MCF 10A (cell line): ENCODE measurements around the gene ELL3. TPM values are rescaled to one million over a fixed set of nuclear protein-coding genes. Genes with fewer than 3 reads are reported as not detected.
"Not testable (repeated sequence)": the region's sequence is repeated elsewhere in the genome, so short reads cannot be mapped to it uniquely, and the experiment has no call there.

Source experiments
- Bru-seq: library from RNA; stranded (reverse); fragments of 400-500 nt; gene quantifications from one replicate; lab custom pipeline; 2021; lab: Mats Ljungman, UMichigan
- BruChase-seq, 2 experiments: library from RNA; stranded (reverse); fragments of 400-500 nt; gene quantifications; one replicate each; lab custom pipeline; 2021; lab: Mats Ljungman, UMichigan
- BruUV-seq: library from RNA; stranded (reverse); fragments of 400-500 nt; replicated peaks from 2 replicates; lab custom pipeline; 2021; lab: Mats Ljungman, UMichigan
- CTCF ChIA-PET: fragments of 300-600 bp; sonication (Branson Sonifier 250); formaldehyde crosslinking; extraction: SDS; loops from one replicate; lab custom pipeline; 2021; ENCODE audit warnings: antibody characterized with exemption, inconsistent platforms; lab: Yijun Ruan, JAX
- POLR2A ChIA-PET: fragments of 300-600, 350-650 bp; sonication (Branson Sonifier 250); formaldehyde crosslinking; extraction: SDS; loops from one replicate; lab custom pipeline; 2020; ENCODE audit warnings: antibody characterized with exemption, inconsistent platforms; lab: Yijun Ruan, JAX
- DNase-seq: peaks from one replicate; pipeline ENCODE4 v3.0.0-alpha.2; 2018; ENCODE audit not compliant: unreplicated experiment
- H3K27ac Mint-ChIP-seq: one replicate; pipeline ENCODE4 v1.8.0; 2022; ENCODE audit warnings: mild to moderate bottlenecking, low read depth, mixed read lengths; ENCODE audit not compliant: unreplicated experiment
- H3K27me3 Mint-ChIP-seq: one replicate; pipeline ENCODE4 v1.8.0; 2022; ENCODE audit warnings: mixed read lengths; ENCODE audit not compliant: insufficient read depth, unreplicated experiment
- H3K36me3 Mint-ChIP-seq: one replicate; pipeline ENCODE4 v1.8.0; 2022; ENCODE audit warnings: mild to moderate bottlenecking, moderate library complexity, mixed read lengths; ENCODE audit not compliant: insufficient read depth, unreplicated experiment
- H3K4me1 Mint-ChIP-seq: one replicate; pipeline ENCODE4 v1.8.0; 2022; ENCODE audit warnings: mixed read lengths; ENCODE audit not compliant: insufficient read depth, unreplicated experiment
- H3K4me3 Mint-ChIP-seq: one replicate; pipeline ENCODE4 v1.8.0; 2022; ENCODE audit warnings: mild to moderate bottlenecking, moderate library complexity, mixed read lengths; ENCODE audit not compliant: unreplicated experiment
- H3K9me3 Mint-ChIP-seq: one replicate; pipeline ENCODE4 v1.8.0; 2022; ENCODE audit warnings: mixed read lengths; ENCODE audit not compliant: unreplicated experiment
- intact Hi-C: fragments of 100-400 bp; cut with micrococcal nuclease; formaldehyde crosslinking; loops from 2 replicates; pipeline ENCODE4 v1.14.1; 2022
- long read RNA-seq: library from polyadenylated mRNA; stranded (forward); transcript quantifications from one replicate; pipeline ENCODE4 v2.0.0, GENCODE V29; 2022
- total RNA-seq: library from RNA; stranded (reverse); gene quantifications from 2 replicates; pipeline ENCODE4 v1.2.3, GENCODE V29; 2022
- TF ChIP-seq, protein P1 (sequence below): fragments of 200-600 bp; IDR thresholded peaks from one replicate; pipeline ENCODE4 v1.8.0; 2022; ENCODE audit warnings: antibody characterized with exemption, mild to moderate bottlenecking; ENCODE audit not compliant: unreplicated experiment

ELL3 gene
- total RNA-seq (0.61 and 0.86 TPM in 2 replicates), Bru-seq, nascent RNA (percentile 9 among the genes with signal in this experiment), BruChase-seq, experiment 1, labeled RNA remaining after a 6-hour chase (percentile 4 among the genes with signal in this experiment), BruChase-seq, experiment 2, labeled RNA remaining after a 2-hour chase (not detected)
- long read RNA-seq, partial matches to known transcripts: 0 of 3 reads
- long read RNA-seq, other reads (novel, unspliced or antisense): 2 of 3 reads

- intact Hi-C loops: loop anchor here (1.0 kb wide), 1 partner anchor 335 kb away; no protein-coding TSS in a partner anchor
- ChIA-PET POLR2A (interaction anchor here (1.0 to 7.9 kb wide), 14 partner anchors 9 to 336 kb away, joined by 3 to 162 read pairs (median 8); partner anchors contain the start of genes HYPK, MFAP1, PDIA3 and SERF2), CTCF (interaction anchor here (0.5 to 4.5 kb wide), 10 partner anchors 10 to 317 kb away, joined by 3 to 40 read pairs (median 4); partner anchors contain the start of genes MFAP1 and SERF2)
- BruUV-seq: no TSS peak
- TF ChIP-seq, protein P1, sequence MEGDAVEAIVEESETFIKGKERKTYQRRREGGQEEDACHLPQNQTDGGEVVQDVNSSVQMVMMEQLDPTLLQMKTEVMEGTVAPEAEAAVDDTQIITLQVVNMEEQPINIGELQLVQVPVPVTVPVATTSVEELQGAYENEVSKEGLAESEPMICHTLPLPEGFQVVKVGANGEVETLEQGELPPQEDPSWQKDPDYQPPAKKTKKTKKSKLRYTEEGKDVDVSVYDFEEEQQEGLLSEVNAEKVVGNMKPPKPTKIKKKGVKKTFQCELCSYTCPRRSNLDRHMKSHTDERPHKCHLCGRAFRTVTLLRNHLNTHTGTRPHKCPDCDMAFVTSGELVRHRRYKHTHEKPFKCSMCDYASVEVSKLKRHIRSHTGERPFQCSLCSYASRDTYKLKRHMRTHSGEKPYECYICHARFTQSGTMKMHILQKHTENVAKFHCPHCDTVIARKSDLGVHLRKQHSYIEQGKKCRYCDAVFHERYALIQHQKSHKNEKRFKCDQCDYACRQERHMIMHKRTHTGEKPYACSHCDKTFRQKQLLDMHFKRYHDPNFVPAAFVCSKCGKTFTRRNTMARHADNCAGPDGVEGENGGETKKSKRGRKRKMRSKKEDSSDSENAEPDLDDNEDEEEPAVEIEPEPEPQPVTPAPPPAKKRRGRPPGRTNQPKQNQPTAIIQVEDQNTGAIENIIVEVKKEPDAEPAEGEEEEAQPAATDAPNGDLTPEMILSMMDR: no peak
- H3K4me3 Mint-ChIP-seq: peak within 1 kb of the TSS; percentile 85
- H3K27me3 Mint-ChIP-seq: no peaks in the 10 kb centered on the region
- H3K27ac Mint-ChIP-seq: peak within 1 kb of the TSS; percentile 89
- peak; percentile 88 for DNase-seq
- no peaks in the 10 kb centered on the region for H3K9me3 Mint-ChIP-seq
- H3K36me3 Mint-ChIP-seq: peaks cover 35% of the 10 kb centered on the region
- peaks cover 15% of the 10 kb centered on the region for H3K4me1 Mint-ChIP-seq
Observed at GRCh38 chr15:43776718-43777266, at the start of gene ELL3. ELL3 (minus strand) TSS chr15:43776966; CDS start chr15:43776901, 65 bp downstream.

DNA sequence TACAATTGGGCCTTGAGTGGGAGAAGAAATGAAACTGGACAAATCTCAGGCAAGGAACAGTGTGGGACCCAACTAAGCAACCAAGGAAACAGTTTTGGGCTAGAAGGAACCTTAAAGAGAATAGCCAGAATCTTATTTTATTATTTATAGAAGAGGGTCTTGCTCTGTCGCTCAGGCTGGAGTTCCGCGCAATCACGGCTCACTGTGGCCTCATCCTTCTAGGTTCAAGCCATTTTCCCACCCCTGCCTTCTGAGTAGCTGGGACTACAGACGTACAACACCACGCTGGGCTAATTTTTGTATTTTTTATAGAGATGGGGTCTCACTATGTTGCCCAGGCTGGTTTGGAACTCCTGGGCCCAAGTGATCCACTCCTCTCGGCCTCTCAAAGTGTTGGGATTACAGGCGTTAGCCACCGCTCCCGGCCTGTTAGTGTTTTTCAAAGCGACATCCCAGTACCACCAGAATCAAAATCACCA, 49.3 kb upstream of the ELL3 start:
- CTCF ChIA-PET: no interaction called here
- no peak for DNase-seq
- H3K4me3 Mint-ChIP-seq: peak overlapping the region; percentile 84
- intact Hi-C loops: no loop called here
- TF ChIP-seq, protein P1: no peak
- BruUV-seq: no TSS peak
- peaks cover 28% of the 10 kb centered on the region for H3K36me3 Mint-ChIP-seq
- POLR2A ChIA-PET: interaction anchor here (1.1 to 8.7 kb wide), 4 partner anchors 10 to 49 kb away, joined by 3 to 99 read pairs (median 6); partner anchors contain the start of genes ELL3, HYPK and SERINC4
- H3K27me3 Mint-ChIP-seq: no peaks in the 10 kb centered on the region
- H3K27ac Mint-ChIP-seq: no peak overlapping the region
- no peaks in the 10 kb centered on the region for H3K9me3 Mint-ChIP-seq
- peaks cover 16% of the 10 kb centered on the region for H3K4me1 Mint-ChIP-seq

DNA sequence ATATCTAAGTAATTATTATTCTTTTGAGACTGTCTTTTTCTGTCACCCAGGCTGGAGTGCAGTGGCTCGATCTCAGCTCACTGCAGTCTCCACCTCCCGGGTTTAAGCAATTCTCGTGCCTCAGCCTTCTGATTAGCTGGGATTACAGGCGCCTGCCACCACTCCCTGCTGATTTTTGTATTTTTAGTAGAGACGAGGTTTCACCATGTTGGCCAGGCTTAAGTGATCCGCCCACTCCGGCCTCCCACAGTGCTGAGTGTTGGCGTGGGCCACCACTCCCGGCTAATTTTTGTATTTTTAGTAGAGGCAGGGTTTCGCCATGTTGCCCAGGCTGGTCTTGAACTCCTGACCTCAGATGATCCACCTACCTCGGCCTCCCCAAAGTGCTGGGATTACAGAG, 48.5 kb upstream of the ELL3 start:
- POLR2A ChIA-PET: interaction anchor here (0.8 to 8.7 kb wide), 8 partner anchors 12 to 496 kb away, joined by 3 to 99 read pairs (median 4); partner anchors contain the start of genes HYPK and SERINC4
- H3K9me3 Mint-ChIP-seq, DNase-seq, H3K27me3 Mint-ChIP-seq, H3K27ac Mint-ChIP-seq, BruUV-seq, intact Hi-C loops: not testable (repeated sequence)
- CTCF ChIA-PET: interaction anchor here (0.6 to 1.0 kb wide), 3 partner anchors 9 to 346 kb away, joined by 3 to 4 read pairs (median 3); no protein-coding TSS in a partner anchor
- peaks cover 29% of the 10 kb centered on the region for H3K36me3 Mint-ChIP-seq
- H3K4me3 Mint-ChIP-seq: peak overlapping the region; percentile 84
- H3K4me1 Mint-ChIP-seq: peaks cover 17% of the 10 kb centered on the region

- peaks cover 29% of the 10 kb centered on the region for H3K36me3 Mint-ChIP-seq
- CTCF ChIA-PET: interaction anchor here (0.6 to 1.0 kb wide), 5 partner anchors 9 to 345 kb away, joined by 3 to 4 read pairs (median 3); no protein-coding TSS in a partner anchor
- POLR2A ChIA-PET: interaction anchor here (0.6 to 8.7 kb wide), 21 partner anchors 13 to 888 kb away, joined by 3 to 99 read pairs (median 3); partner anchors contain the start of genes CTDSPL2, ELL3, HYPK and SERF2
- no peaks in the 10 kb centered on the region for H3K9me3 Mint-ChIP-seq
- TF ChIP-seq, protein P1: no peak
- peak within 1 kb of the TSS; percentile 99 for H3K27ac Mint-ChIP-seq
- intact Hi-C loops: no loop called here
- peaks cover 20% of the 10 kb centered on the region for H3K4me1 Mint-ChIP-seq
- peak within 1 kb of the TSS; percentile 100 for H3K4me3 Mint-ChIP-seq
- H3K27me3 Mint-ChIP-seq: no peaks in the 10 kb centered on the region
- BruUV-seq: TSS peak; percentile 82
- peak; percentile 95 for DNase-seq
Observed at GRCh38 chr15:43824302-43825246, 47.8 kb upstream of the ELL3 start, which contains the start of gene MFAP1. MFAP1 (minus strand) TSS chr15:43824690; CDS start chr15:43824569, 121 bp downstream.
